Measurements from ENCODE around the gene RALY. TPM values are rescaled to one million over a fixed set of nuclear protein-coding genes. Genes with fewer than 3 reads are reported as not detected.

RALY gene
- total and polyA plus RNA-seq, 9 donors, result 51.7 to 131 (median 105) TPM

DNA sequence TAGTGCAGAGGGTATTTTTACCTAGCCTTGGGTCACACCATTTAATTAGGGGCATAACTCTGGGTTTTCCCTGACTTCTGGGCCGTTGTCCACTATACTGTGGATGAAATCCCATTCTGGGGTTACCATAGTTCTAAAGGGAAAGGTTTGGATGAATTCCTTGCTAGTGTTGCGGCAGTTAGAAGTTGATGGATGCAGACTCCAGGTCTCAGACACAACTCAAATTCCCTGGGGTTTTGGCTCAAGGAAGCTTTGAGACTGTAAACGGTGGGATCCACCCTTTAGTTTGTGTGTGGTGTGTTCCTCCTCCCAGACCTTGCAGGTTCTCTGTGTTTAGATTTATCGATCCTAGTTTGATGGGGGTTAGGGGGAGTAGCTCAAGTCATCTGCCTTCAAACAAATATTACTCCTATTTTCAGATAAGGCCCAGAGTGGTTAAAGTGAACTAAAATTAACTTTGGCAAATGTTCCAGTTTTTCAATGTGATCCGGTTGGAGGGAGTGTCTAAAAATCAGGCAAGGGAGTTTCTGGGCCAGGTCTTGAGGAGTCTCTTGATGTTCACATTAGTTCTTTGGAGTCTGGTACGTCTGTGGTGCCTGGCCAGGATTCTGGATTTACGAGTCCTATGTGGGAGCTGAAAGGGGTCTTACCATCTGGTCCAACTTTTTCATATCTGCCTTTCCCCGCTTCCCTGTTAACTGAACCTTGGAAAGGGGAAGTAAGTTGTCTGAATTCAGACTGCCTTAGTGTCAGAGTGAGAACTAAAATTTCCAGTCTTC is 1.5 kb downstream of the RALY start:
- intact Hi-C loops (cut with DNase I), result loop anchor here in 3 of 4 donors (10.0 kb wide), 1 partner anchor 70 kb away; no protein-coding TSS in a partner anchor
- no peak for TF ChIP-seq POLR2A (IDR thresholded peaks at IDR 0.05)
- TF ChIP-seq, protein P1, sequence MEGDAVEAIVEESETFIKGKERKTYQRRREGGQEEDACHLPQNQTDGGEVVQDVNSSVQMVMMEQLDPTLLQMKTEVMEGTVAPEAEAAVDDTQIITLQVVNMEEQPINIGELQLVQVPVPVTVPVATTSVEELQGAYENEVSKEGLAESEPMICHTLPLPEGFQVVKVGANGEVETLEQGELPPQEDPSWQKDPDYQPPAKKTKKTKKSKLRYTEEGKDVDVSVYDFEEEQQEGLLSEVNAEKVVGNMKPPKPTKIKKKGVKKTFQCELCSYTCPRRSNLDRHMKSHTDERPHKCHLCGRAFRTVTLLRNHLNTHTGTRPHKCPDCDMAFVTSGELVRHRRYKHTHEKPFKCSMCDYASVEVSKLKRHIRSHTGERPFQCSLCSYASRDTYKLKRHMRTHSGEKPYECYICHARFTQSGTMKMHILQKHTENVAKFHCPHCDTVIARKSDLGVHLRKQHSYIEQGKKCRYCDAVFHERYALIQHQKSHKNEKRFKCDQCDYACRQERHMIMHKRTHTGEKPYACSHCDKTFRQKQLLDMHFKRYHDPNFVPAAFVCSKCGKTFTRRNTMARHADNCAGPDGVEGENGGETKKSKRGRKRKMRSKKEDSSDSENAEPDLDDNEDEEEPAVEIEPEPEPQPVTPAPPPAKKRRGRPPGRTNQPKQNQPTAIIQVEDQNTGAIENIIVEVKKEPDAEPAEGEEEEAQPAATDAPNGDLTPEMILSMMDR (IDR thresholded peaks at IDR 0.05), result no peak
- TF ChIP-seq EP300 (IDR thresholded peaks at IDR 0.05), result no peak
- Histone ChIP-seq H3K36me3 (no peaks in the 10 kb centered on the region), H3K4me1 (ENCODE audit: insufficient read depth) (peaks cover 24% of the 10 kb centered on the region), H3K9me3 (no peaks in the 10 kb centered on the region), H3K4me3 (peak overlapping the region; percentile 70), H3K27ac (peak overlapping the region; percentile 68 to 93), H3K27me3 (no peaks in the 10 kb centered on the region)
- peak in 1 of 5 donors; percentile 13 for DNase-seq
- WGBS, 3 donors, result 4 to 7% (median 5%) methylated on average over 8 of the region's 8 CpGs

DNA sequence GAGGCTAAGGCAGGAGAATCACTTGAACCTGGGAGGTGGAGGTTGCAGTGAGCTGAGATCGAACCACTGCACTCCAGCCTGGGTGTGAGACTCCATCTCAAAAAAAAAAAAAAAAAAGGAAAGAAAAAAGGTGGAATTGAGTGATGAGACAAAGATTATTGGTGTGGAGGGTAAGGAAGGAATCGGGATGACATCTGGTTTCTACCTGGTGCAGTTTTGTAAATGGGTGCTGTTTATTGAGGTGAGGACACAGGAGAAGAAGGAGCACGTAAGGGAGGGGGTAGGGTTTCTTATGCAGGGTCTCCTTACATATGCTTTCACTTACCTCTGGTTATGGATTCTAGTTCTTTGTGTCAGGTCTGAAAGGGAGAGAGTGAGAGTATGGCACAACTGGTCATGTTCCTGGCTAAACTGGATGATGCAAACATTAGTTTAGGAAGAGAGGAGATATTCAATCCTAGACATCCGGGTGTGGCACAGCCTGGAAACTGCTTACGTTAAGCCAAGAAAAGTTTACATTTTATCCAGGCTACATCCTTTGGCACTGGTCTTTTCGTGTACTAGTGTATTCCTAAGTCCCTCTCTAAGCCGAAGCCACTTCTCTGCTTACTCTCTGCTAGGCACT is 5.4 kb downstream of the RALY start:
- Histone ChIP-seq H3K27me3 (no peaks in the 10 kb centered on the region), H3K36me3 (no peaks in the 10 kb centered on the region), H3K4me3 (no peak overlapping the region), H3K4me1 (ENCODE audit: insufficient read depth) (peaks cover 24% of the 10 kb centered on the region), H3K27ac (no peak overlapping the region), H3K9me3 (no peaks in the 10 kb centered on the region)
- no peak for TF ChIP-seq EP300 (IDR thresholded peaks at IDR 0.05)
- TF ChIP-seq, protein P1 (IDR thresholded peaks at IDR 0.05), result no peak
- TF ChIP-seq POLR2A (IDR thresholded peaks at IDR 0.05), result no peak
- no peak for DNase-seq
- WGBS, 3 donors, result 64 to 74% (median 67%) methylated on average over 7 of the region's 7 CpGs
- intact Hi-C loops (cut with DNase I), result loop anchor here in 3 of 4 donors (10.0 kb wide), 1 partner anchor 66 kb away; no protein-coding TSS in a partner anchor

DNA sequence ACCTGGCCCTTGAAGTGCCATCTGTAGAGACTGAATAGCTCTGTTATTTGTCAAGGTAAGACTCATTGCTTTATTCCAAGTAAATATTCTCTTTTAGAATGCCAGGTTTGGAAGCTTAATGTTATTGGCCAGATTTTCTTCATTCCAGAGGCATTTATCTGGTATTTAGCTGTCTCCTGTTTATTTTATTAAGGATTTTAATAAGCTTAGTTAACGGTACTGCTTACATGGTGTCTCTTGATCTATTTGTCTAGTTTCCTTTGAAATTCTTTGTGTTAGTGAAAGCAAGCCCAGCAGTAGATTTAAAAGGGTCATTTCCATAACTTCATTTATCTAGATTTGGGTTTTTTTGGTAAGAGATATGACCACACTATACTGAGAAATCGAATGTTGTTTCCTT is 7.7 kb downstream of the RALY start:
- WGBS, 3 donors, result 6 to 27% (median 9%) methylated on average over 2 of the region's 2 CpGs
- no peak overlapping the region for H3K27ac ChIP-seq
- peaks cover 24% of the 10 kb centered on the region for H3K4me1 ChIP-seq (ENCODE audit: insufficient read depth)
- H3K36me3 ChIP-seq, result no peaks in the 10 kb centered on the region
- H3K9me3 ChIP-seq, result no peaks in the 10 kb centered on the region
- TF ChIP-seq, protein P1 (IDR thresholded peaks at IDR 0.05), result no peak
- TF ChIP-seq EP300 (IDR thresholded peaks at IDR 0.05) (no peak), POLR2A (IDR thresholded peaks at IDR 0.05) (no peak)
- no peak overlapping the region for H3K4me3 ChIP-seq
- intact Hi-C loops (cut with DNase I), result no loop called here
- no peaks in the 10 kb centered on the region for H3K27me3 ChIP-seq
- DNase-seq, result no peak

DNA sequence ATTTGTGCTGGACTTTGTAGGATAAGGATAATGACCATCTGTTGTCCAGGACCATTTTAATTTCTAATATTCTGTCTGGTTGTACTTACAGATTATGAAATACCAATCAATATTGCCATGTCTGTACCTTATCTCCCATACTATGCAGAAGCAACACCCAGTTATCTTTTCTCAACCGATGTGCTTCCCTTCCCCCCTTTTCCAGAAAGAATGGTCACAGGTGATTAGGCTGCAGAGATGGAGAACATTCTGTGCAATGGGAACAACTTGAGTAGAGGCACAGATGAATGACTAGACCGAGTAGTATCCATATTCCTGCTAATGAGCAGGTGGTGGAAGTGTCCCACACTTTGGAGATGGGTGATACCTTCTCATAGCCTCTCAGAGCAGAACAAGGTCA is 10.5 kb downstream of the RALY start:
- Histone ChIP-seq H3K36me3 (no peaks in the 10 kb centered on the region), H3K4me1 (ENCODE audit: insufficient read depth) (peaks cover 8% of the 10 kb centered on the region), H3K27ac (no peak overlapping the region), H3K4me3 (no peak overlapping the region), H3K9me3 (no peaks in the 10 kb centered on the region), H3K27me3 (no peaks in the 10 kb centered on the region)
- TF ChIP-seq POLR2A (IDR thresholded peaks at IDR 0.05) (no peak), EP300 (IDR thresholded peaks at IDR 0.05) (no peak)
- TF ChIP-seq, protein P1 (IDR thresholded peaks at IDR 0.05), result no peak
- 56 to 78% (median 66%) methylated on average over 2 of the region's 2 CpGs for WGBS, 3 donors
- intact Hi-C loops (cut with DNase I), result no loop called here
- no peak for DNase-seq

Data from ovary (tissue), 9 donors.